Measurements from ENCODE around the gene CYP20A1.
"Not testable (repeated sequence)": the region's sequence is repeated elsewhere in the genome, so short reads cannot be mapped to it uniquely, and the experiment has no call there.

The CYP20A1 gene

GRCh38 chr2:203238704-203239526, at the start of gene CYP20A1:
Gene CYP20A1, plus strand, starts transcription at chr2:203239018. Its CDS starts 45 bp downstream, at chr2:203239063.
- peak; percentile 91 for DNase-seq (ENCODE audit: low read depth, low spot score)

DNA sequence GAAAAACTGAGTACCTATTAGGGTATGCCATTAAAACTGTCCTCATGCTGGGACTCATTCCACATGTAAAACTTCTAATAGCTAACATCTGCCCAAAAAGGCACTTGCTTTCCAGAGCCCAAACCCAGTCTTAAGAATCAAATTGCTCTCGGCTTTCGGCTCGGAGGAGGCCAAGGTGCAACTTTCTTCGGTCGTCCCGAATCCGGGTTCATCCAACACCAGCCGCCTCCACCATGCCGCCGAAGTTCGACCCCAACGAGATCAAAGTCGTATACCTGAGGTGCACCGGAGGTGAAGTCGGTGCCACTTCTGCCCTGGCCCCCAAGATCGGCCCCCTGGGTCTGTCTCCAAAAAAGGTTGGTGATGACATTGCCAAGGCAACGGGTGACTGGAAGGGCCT, 48.3 kb upstream of the CYP20A1 start:
- DNase-seq (ENCODE audit: low read depth, low spot score) = not testable (repeated sequence)

DNA sequence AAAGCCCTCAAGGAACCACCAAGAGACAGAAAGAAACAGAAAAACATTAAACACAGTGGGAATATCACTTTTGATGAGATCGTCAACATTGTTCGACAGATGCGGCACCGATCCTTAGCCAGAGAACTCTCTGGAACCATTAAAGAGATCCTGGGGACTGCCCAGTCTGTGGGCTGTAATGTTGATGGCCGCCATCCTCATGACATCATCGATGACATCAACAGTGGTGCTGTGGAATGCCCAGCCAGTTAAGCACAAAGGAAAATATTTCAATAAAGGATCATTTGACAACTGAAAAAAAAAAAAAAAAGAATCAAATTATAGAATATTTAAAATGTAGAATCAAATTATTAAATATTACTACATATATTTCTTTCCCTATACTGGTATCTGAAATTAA, 47.8 kb upstream of the CYP20A1 start:
- DNase-seq (ENCODE audit: low read depth, low spot score) = not testable (repeated sequence)

DNA sequence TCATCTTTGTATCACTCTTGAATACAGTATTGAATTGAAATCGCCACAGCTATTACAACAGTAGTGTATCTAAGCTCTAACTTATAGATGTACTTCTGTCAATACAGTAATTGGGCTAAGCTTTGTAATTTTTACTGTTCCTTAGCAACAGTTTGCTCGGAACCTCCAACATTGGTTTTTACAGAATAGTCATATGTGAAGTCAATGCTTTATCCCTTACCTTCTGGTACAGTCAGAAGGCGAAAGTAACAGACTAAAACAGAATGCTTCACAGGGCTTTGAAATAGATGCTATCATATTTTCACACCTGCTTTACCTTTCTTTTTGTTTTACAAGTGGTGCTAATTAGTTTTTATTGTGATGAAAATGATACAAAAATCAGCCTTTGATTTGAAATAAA, 46.9 kb upstream of the CYP20A1 start:
- DNase-seq (ENCODE audit: low read depth, low spot score) = no peak

DNA sequence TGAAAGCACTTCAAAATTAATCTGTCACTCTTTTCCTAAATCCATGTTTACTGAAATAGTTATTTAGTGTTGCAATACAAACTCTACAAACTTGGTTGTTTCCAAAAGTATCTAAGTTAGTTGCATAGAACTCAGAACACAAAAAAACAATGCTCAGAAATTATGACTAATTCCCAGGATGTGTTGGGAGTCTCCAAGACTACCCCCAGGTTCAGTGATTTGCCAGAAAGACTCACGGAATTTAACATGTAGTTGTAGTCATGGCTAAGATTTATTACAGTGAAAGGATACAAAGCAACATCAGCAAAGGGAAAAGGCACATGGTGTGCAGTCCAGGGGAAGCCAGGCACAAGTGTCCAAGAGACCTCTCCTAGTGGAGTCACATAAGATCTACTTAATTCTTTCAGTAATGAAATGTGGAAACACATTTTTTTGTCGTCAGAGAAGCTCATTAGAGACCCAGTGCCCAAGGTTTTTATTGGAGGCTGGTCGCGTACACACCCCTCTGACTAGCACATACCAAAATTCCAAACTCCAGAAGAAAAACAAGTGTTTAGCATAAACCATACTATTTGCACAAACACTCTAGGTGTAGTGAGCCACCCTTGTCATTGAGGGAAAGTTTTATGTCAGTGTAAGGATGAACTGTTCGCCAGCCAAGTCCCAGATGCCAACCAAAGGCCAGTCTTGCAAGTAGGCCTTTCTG, 43.3 kb upstream of the CYP20A1 start:
- no peak for DNase-seq (ENCODE audit: low read depth, low spot score)

- no peak for DNase-seq (ENCODE audit: low read depth, low spot score)
Measured at GRCh38 chr2:203200866-203201265, 38.0 kb upstream of the CYP20A1 start.

- DNase-seq (ENCODE audit: low read depth, low spot score) = no peak
Measured at GRCh38 chr2:203201426-203201825, 37.4 kb upstream of the CYP20A1 start.

GRCh38 chr2:203209538-203209937, 29.3 kb upstream of the CYP20A1 start:
- no peak for DNase-seq (ENCODE audit: low read depth, low spot score)

GRCh38 chr2:203225423-203226039, 13.3 kb upstream of the CYP20A1 start:
- DNase-seq (ENCODE audit: low read depth, low spot score) = no peak

- DNase-seq (ENCODE audit: low read depth, low spot score) = not testable (repeated sequence)
Measured at GRCh38 chr2:203229674-203230073, 9.1 kb upstream of the CYP20A1 start.

DNA sequence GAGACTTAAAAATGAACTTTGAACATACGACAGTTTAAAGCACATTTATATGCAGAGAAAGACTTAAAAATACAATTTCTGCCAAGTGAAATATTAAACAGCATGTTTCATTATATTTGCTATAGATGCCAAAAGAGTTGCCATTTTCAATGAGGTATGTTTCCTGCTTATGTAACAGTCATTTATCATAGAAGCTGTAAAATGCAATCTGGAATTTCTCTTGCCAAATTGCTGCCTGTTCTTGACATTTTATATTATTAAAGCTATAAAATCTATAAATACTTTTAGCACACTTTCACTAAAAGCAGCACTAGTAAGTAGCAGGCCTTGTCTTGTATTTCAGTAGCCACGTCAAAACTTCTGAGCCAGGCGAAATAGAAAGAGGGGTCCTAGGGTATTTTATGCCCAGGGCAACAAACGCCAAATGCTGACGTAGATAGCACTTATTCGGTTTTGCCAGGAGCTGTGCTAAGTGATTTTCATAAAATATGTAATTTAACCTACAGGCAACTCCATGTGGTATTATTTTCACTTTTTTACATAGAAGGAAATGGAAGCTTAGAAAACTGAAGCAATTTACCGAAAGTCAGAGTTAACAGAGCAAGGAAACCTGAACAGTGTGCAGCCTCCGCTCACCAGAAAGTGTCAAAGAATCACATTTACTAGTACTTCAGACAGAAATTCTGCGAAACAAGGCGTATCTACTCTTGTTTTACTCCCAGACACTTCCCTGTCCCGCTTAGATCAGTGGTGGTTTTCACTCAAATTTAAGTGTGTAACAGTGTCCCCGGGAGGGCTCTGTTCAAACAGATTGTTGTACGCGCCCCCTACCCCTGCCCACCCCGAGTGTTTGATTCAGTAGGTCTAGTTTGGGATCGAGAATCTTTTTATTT, 1.2 kb upstream of the CYP20A1 start:
- no peak for DNase-seq (ENCODE audit: low read depth, low spot score)

DNA sequence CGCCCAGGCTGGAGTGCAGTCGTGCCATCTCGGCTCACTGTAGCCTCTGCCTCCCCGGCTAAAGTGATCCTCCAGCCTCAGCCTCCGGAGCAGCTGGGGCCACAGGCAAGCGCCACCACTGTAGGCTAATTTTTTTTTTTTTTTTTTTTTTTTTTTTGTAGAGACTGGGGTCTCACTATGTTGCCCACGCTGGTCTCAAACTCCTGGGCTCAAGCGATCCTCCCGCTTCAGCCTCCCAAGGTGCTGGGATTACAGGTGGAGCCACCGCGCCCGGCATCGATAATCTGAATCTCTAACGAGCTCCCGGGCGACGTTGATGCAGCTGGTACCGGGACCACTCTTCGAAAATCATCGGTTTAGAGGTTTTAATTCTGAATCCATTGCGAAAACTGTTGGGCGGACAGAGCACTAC, 520 bp upstream of the CYP20A1 start:
- DNase-seq (ENCODE audit: low read depth, low spot score) = no peak

GRCh38 chr2:203240491-203240890, 1.7 kb downstream of the CYP20A1 start:
- DNase-seq (ENCODE audit: low read depth, low spot score) = no peak

DNA sequence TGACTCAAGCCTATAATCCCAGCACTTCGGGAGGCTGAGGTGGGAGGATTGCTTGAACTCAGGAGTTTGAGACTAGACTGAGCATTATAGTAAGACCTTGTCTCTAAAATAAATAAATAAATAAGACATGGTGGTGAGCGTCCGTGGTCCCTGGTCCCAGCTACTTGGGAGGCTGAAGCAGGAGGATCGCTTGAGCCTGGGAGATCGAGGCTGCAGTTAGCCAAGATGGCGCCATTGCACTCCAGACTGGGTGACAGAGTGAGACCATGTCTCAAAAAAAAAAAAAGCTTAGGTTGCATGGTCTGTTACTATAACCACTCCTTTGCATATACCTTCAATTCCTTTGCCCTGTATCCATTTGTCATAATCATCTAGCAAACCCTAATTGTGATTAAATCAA, 3.7 kb downstream of the CYP20A1 start:
- no peak for DNase-seq (ENCODE audit: low read depth, low spot score)

GRCh38 chr2:203246646-203247045, 7.8 kb downstream of the CYP20A1 start:
- DNase-seq (ENCODE audit: low read depth, low spot score) = no peak

- DNase-seq (ENCODE audit: low read depth, low spot score) = no peak
Measured at GRCh38 chr2:203252818-203253217, 14.0 kb downstream of the CYP20A1 start.

GRCh38 chr2:203253422-203254095, 14.7 kb downstream of the CYP20A1 start:
- DNase-seq (ENCODE audit: low read depth, low spot score) = not testable (repeated sequence)

DNA sequence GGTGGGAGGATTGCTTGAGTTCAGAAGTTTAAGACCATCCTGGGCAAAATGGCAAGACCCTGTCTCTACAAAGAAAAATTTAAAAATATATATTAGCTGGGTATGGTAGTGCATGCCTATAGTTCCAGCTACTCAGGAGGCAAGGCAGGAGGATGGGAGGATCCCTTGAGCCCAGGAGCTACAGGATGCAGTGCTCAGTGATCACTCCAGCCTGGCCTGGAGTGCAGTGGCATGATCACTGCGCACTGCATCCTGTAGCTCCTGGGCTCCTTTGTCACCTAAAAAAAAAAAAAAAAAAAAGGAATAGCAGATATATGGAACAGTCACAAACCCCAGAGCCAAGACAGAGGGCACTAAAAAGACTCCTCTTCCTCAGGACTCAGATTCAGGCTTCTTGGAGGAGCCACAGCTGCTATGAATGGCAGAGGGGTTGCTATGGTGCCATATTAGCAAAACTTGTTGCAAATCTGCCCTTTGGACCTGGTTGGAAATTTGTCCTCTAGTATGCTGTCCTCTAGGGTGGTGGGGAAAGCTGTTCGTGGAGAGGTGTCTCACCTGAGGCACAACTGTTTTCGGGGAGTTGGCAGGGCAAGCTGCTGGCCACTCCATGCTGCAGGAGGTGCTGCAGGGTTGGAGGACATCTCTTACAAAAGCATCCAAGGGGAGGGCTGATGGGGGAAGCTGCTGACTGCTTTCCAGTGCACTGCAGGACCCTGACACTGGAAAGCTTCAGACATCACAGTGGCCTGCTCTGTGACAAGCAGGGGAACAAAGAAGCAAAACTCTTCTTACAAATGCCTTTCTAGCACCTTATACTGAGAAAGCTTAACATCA, 22.7 kb downstream of the CYP20A1 start:
- no peak for DNase-seq (ENCODE audit: low read depth, low spot score)

DNA sequence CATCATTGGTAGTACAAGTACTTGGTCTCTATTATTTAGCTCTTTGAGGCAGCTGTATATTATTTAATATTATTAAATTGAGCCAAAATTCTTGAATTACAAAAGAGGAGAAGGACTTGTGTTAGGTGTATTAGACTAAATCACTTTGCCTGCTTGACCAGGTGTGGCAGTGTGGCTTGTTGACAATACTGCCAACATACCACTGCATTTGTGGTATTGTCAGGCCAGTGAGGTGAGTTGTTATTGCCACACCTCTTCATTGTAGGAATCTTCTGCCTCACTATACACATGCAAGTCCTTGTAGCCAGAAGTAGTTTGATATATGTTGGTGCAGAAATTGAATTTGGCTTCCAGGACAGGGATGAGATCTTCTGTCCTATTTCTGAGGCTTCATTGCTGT, 40.5 kb downstream of the CYP20A1 start:
- no peak for DNase-seq (ENCODE audit: low read depth, low spot score)

DNA sequence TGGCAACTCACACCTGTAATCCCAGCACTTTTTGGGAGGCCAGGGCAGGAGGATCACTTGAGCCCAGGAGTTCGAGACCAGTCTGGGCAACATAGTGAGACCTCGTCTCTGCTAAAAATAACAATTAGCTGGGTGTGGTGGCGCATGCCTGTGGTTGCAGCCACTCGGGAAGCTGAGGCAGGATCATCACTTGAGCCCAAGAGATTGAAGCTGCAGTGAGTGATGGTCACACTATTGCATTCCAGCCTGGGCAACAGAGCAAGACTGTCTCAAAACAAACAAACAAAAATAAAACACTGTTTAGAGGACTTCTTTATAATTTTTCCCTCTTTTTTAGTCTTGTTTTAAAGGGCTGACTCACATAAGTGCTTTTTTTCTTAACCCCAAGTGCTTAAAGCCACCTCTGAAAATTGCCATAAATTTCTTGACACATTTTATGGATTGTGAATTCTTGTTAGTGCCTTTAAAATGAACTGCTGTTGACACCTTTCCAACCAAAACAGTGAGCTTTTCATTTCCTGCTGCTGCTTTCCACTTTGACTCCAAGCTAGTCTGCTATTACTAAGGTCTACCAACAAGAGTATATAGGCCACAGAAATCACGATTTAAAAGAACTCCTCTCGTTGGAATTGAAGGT, 41.7 kb downstream of the CYP20A1 start:
- DNase-seq (ENCODE audit: low read depth, low spot score) = no peak
